ENCODE measurements around the gene DPYSL3. TPM values are rescaled to one million over a fixed set of nuclear protein-coding genes. Genes with fewer than 3 reads are reported as not detected.

The DPYSL3 gene
- total RNA-seq, 8 experiments from 2014 or later: 131 to 708 (median 333) TPM

DNA sequence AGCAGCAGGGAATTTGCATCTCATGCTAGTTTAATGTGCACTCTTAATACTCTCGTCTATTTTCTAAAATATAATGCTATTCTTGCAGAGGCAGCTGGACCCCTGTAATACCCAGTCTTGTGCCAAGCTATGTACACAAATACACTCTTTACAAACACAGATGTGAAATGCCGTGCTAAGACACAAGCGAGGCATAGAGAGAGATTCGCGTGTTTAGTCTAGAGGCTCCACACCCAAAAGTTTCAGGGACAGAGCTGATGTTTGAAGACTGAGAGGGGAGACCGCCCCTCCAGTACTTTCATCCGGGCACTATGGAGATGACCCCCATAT lies 1.2 kb downstream of the DPYSL3 start:
- ATAC-seq (replicated peaks in 6 of 8): peak in 2 of 8 experiments; percentile 0 to 3
- no peak overlapping the region for H3K27ac ChIP-seq
- peak overlapping the region; percentile 44 to 59 (median 57) for H3K4me3 ChIP-seq
- in situ Hi-C loops (cut with MboI; ENCODE audit: low pct_unique_long_range_greater_than_20kb in 2 of 9, low sequenced_read_pairs in 9 of 9, unreplicated experiment in 9 of 9): no loop called here
- peaks cover 13 to 21% of the 10 kb centered on the region in 2 donors for H3K4me1 ChIP-seq (replicated peaks in 1 of 2)
- WGBS, 10 experiments: 0 to 20% (median 0%) methylated on average over 1 to 6 of the region's 7 CpGs; no CpG with 5 or more reads in 3 of the 10 experiments

DNA sequence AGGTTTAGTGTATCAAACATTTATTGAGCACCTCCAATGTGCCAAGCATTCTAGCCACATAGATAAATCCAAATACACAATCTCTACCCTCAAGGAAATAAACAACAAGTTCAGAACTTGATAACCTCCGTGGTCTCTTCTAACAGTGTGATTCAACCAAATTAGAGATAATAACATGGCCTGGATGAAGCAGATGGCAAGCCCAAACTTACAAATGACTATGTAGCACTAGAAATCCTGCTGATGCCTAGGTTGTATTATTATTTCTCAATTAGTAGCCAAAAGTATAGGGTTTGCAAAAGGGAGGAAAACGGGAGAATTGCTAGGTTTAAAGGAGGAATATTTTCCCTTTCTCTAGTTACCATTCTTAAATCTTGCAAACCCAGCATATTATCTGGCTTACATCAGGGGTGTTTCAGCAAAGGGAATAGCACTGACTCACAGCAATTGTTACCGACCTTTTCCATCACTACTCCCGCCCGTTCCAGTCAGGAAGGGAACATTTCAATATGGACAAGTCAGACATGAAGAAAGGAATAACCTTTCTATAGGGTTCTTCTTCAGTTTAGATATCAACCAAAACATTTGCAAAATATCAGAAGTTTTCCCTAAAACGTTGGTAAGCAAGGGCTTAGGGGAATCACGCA lies 2.3 kb downstream of the DPYSL3 start:
- 0 to 53% (median 9%) methylated on average over 1 to 7 of the region's 7 CpGs for WGBS, 10 experiments
- in situ Hi-C loops (cut with MboI; ENCODE audit: low pct_unique_long_range_greater_than_20kb in 2 of 9, low sequenced_read_pairs in 9 of 9, unreplicated experiment in 9 of 9): no loop called here
- Histone ChIP-seq H3K4me1 (replicated peaks in 1 of 2) (peaks cover 16 to 22% of the 10 kb centered on the region in 2 donors), H3K4me3 (peak overlapping the region; percentile 44 to 59 (median 57)), H3K27ac (no peak overlapping the region)
- ATAC-seq (replicated peaks in 6 of 8): peak in 2 of 8 experiments; percentile 3 to 6

DNA sequence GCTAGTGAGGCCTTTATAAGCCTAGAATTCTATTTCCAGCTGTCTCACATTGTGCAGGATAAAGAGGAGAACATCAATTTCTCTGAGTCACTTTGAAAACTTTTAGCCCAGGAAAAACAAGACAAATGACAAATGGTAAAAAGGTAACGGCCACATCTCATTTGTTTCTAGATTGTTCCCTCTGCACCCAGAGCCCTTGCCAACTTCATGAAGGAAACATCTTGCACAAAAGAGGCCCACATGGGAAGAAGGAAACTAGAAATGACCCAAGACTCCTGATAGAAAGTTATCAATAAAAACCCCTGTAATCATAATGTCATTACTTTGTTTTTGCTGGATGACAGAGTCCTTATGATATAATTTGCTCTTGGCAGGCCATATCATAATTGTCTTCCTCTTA lies 5.3 kb downstream of the DPYSL3 start:
- ATAC-seq (replicated peaks in 6 of 8): no peak
- Histone ChIP-seq H3K27ac (no peak overlapping the region), H3K4me1 (replicated peaks in 1 of 2) (peaks cover 16 to 19% of the 10 kb centered on the region in 2 donors), H3K4me3 (no peak overlapping the region)
- in situ Hi-C loops (cut with MboI; ENCODE audit: low pct_unique_long_range_greater_than_20kb in 2 of 9, low sequenced_read_pairs in 9 of 9, unreplicated experiment in 9 of 9): no loop called here
- 20 to 90% (median 76%) methylated on average over 1 of the region's 1 CpG; no CpG with 5 or more reads in 2 of the 10 experiments for WGBS, 10 experiments

DNA sequence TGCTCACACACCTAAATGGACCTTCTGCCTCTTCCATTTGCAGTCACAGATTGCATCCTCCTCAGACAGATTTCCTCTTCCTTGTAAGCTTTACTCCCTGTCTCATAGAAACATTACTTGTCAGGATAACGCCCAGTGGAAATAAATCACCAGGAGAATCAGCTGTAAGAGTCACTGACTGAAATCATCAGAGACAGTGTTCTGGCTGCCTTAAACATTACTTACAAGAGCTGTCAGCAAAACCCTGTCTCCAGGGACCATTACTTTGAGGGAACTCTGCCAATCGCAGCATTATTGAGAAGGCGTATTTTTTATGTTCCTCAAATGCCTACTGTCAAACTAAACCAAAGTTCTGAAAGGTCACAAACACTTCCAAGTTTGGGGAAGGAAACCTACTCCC lies 5.9 kb downstream of the DPYSL3 start:
- 0 to 90% (median 57%) methylated on average over 1 to 3 of the region's 3 CpGs; no CpG with 5 or more reads in 2 of the 10 experiments for WGBS, 10 experiments
- ATAC-seq (replicated peaks in 6 of 8): peak; percentile 28 to 93 (median 76)
- in situ Hi-C loops (cut with MboI; ENCODE audit: low pct_unique_long_range_greater_than_20kb in 2 of 9, low sequenced_read_pairs in 9 of 9, unreplicated experiment in 9 of 9): no loop called here
- H3K27ac ChIP-seq: no peak overlapping the region
- H3K4me1 ChIP-seq (replicated peaks in 1 of 2): peaks cover 16 to 19% of the 10 kb centered on the region in 2 donors
- no peak overlapping the region for H3K4me3 ChIP-seq

DNA sequence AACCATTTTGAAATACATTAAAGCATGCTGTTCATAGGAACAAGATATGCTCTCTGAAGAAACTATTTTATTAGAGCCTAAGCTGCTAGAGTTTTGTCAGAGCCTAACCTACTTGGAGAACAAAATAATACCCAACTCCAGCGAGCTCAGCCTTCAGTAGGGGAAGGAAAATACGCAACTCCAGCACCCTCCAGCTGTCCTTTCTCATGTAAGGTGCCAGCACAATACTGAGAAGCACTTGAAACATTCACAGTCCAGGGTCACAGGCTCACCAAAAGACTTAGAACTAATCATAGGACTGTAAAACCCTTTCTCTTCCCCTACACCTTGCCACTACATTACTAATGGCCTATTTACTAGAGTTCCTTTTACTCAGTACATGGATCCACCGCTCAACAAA lies 18.9 kb downstream of the DPYSL3 start:
- 50 to 100% (median 87%) methylated on average over 1 to 3 of the region's 3 CpGs; no CpG with 5 or more reads in 2 of the 10 experiments for WGBS, 10 experiments
- H3K4me3 ChIP-seq: no peak overlapping the region
- in situ Hi-C loops (cut with MboI; ENCODE audit: low pct_unique_long_range_greater_than_20kb in 2 of 9, low sequenced_read_pairs in 9 of 9, unreplicated experiment in 9 of 9): no loop called here
- peak in 1 of 8 experiments; percentile 24 for ATAC-seq (replicated peaks in 6 of 8)
- H3K27ac ChIP-seq: no peak overlapping the region
- H3K4me1 ChIP-seq (replicated peaks in 1 of 2): no peaks in the 10 kb centered on the region

DNA sequence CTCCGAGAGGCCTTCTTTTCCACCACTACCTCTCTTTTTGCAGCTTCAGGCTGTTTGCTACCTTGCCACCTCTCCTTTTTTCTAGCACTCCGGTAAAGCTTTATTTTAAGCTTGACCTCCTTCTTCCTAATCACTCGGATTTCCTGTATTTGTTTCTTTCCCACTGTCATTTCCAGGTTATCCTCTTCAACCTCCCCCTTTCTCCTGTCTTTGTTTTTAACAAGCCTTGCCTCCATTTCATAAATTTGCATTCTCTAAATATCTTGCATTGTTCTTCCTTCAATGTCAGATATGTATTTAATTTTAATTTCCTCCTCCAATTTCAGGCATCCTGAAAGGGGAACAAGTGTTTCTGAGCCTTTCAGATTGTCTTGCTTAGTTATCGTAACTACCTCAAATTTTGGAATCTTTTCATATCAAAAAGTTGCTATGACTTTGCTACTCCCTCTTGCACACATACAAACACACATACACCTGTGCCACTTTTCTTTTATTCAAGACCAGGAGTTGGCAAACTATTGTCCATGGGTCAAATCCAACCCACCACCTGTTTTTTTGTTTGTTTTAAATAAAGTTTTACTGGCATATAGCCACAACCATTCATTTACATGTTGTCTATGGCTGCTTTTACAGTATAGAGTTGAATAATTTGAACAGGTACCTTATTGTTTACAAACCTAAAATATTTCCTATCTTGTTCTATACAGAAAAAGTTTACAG lies 22.7 kb downstream of the DPYSL3 start:
- in situ Hi-C loops (cut with MboI; ENCODE audit: low pct_unique_long_range_greater_than_20kb in 2 of 9, low sequenced_read_pairs in 9 of 9, unreplicated experiment in 9 of 9): no loop called here
- WGBS, 10 experiments: 60 to 95% (median 87%) methylated on average over 1 to 4 of the region's 4 CpGs
- no peak overlapping the region for H3K27ac ChIP-seq
- no peak overlapping the region for H3K4me3 ChIP-seq
- peaks cover 20 to 23% of the 10 kb centered on the region in 2 donors for H3K4me1 ChIP-seq (replicated peaks in 1 of 2)
- no peak for ATAC-seq (replicated peaks in 6 of 8)

DNA sequence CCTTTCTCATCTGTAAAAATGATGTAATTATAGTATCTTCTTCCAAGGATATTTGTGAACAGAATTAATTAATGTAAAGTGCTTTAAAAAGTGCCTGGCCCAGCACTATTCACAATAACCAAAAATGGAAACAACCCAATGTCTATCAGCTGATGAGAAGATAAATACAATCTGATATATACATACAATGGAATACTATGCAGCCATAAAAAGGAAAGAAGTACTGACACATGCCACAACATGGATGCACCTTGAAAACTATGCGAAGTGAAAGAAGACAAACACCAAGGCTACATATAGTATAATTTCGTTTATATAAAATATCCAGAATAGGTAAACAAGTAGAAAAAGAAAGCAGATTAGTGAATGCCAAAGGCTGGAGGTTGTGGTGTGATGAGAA lies 24.1 kb downstream of the DPYSL3 start:
- 63 to 100% (median 93%) methylated on average over 1 to 2 of the region's 2 CpGs; no CpG with 5 or more reads in 1 of the 10 experiments for WGBS, 10 experiments
- in situ Hi-C loops (cut with MboI; ENCODE audit: low pct_unique_long_range_greater_than_20kb in 2 of 9, low sequenced_read_pairs in 9 of 9, unreplicated experiment in 9 of 9): no loop called here
- Histone ChIP-seq H3K27ac (no peak overlapping the region), H3K4me1 (replicated peaks in 1 of 2) (peaks cover 20 to 32% of the 10 kb centered on the region in 2 donors), H3K4me3 (no peak overlapping the region)
- no peak for ATAC-seq (replicated peaks in 6 of 8)

DNA sequence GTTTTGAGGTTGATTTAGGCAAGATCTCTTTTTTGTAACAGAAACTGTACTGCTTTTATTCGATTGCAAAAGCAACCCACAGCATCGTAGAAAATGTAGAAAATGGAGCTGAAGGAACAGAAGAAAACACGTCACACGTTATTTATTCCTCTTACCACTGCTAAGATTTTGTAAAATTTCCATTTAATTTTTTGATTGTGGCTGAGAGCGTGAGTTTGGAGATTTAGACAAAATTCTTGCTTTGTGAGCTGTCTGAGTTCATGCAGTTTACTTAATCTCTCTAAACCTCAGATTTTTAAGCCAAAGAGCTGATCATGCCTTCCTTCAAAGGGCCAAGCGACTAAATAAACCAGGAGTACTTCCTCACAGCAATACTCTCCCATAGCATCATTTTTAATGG lies 24.8 kb downstream of the DPYSL3 start:
- WGBS, 10 experiments: 14 to 95% (median 86%) methylated on average over 4 to 6 of the region's 6 CpGs
- Histone ChIP-seq H3K4me1 (replicated peaks in 1 of 2) (peaks cover 22 to 33% of the 10 kb centered on the region in 2 donors), H3K27ac (peak overlapping the region in 1 of 2 donors; percentile 75), H3K4me3 (no peak overlapping the region)
- in situ Hi-C loops (cut with MboI; ENCODE audit: low pct_unique_long_range_greater_than_20kb in 2 of 9, low sequenced_read_pairs in 9 of 9, unreplicated experiment in 9 of 9): no loop called here
- peak in 1 of 8 experiments; percentile 0 for ATAC-seq (replicated peaks in 6 of 8)

DNA sequence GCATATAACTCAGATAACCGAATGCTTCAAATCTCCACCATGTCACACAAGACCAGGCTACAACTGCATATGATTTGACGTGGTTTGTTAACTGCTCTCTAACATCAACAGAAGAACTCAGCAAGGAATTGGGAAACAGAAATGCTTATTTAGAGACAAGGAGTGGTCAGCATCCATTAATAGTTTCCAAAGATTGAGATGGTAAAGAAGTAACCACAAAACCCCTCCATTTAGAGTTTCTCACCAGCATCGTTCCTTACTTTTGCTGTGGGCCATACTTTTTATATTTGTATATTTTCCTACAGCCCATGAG lies 25.2 kb downstream of the DPYSL3 start:
- ATAC-seq (replicated peaks in 6 of 8): no peak
- H3K4me3 ChIP-seq: no peak overlapping the region
- H3K27ac ChIP-seq: peak overlapping the region; percentile 2 to 75
- in situ Hi-C loops (cut with MboI; ENCODE audit: low pct_unique_long_range_greater_than_20kb in 2 of 9, low sequenced_read_pairs in 9 of 9, unreplicated experiment in 9 of 9): no loop called here
- peaks cover 26 to 36% of the 10 kb centered on the region in 2 donors for H3K4me1 ChIP-seq (replicated peaks in 1 of 2)
- 0 to 100% (median 92%) methylated on average over 1 to 3 of the region's 3 CpGs; no CpG with 5 or more reads in 1 of the 10 experiments for WGBS, 10 experiments

DNA sequence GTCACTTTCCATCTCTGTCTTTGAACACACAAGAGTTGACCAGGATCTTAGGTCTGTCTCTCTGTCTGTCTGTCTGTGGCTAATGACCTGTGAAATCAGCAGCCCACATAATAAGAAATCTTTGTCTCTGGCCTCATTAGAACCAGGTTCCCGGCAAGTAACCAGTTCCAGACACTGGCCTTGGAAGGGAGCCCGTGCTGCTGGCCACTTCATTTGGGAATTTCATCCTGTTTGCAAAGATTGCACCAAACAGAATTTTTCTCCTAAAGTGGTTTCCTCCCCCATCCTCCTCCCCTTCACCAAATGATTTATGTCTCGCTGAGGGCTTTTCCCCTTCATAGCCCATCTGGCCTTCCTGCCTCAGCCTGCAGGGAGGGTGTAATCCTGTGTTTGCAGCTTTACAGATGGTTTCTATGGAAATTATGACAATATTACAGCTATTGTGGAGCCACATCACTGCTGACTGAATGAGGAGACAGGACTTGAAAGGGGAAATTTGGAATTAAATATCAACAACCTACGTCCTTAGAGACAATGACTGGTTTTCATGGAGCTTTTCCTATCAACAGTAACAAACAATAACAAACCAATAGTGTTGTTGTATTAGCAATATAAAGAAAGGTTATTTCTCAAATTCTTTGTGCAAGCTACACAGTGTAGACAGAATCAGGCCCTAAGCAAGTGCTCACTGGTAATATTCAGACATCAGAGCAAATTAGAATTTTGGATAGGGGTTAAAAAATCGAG lies 25.7 kb downstream of the DPYSL3 start:
- H3K27ac ChIP-seq: peak overlapping the region; percentile 2 to 75
- peaks cover 31 to 42% of the 10 kb centered on the region in 2 donors for H3K4me1 ChIP-seq (replicated peaks in 1 of 2)
- no peak overlapping the region for H3K4me3 ChIP-seq
- peak; percentile 72 to 92 (median 82) for ATAC-seq (replicated peaks in 6 of 8)
- in situ Hi-C loops (cut with MboI; ENCODE audit: low pct_unique_long_range_greater_than_20kb in 2 of 9, low sequenced_read_pairs in 9 of 9, unreplicated experiment in 9 of 9): no loop called here
- 0 to 46% (median 14%) methylated on average over 2 to 5 of the region's 5 CpGs for WGBS, 10 experiments

DNA sequence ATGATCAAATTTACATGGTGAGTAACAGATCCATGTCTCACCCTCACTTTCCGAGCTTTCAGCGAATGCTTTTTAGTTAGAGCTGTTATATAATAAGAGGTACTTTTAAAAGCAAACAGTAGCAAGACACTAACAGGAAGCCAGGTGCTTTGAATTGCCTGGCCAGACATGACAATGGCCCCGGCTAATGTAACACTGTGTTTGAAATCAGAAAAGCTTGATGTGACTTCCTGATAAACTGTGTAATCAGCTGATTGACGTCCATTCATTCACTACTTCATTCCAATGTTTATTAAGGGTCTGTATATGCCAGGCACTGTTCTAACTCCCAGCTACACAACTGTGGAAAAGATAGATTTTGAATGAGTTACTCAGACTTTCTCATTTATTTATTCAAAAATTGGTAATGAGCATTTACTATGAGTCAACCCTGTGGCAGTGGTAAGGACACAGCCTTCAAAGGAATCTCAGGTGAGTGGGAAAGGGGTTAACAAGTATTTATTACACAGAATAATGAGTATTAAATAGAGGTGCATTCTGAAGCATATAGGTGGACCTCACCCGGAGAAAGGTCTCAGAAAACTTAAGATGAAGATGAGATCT lies 26.6 kb downstream of the DPYSL3 start:
- in situ Hi-C loops (cut with MboI; ENCODE audit: low pct_unique_long_range_greater_than_20kb in 2 of 9, low sequenced_read_pairs in 9 of 9, unreplicated experiment in 9 of 9): no loop called here
- 29 to 100% (median 90%) methylated on average over 2 to 5 of the region's 5 CpGs for WGBS, 10 experiments
- H3K4me3 ChIP-seq: no peak overlapping the region
- no peak overlapping the region for H3K27ac ChIP-seq
- ATAC-seq (replicated peaks in 6 of 8): peak in 1 of 8 experiments; percentile 2
- peaks cover 32 to 45% of the 10 kb centered on the region in 2 donors for H3K4me1 ChIP-seq (replicated peaks in 1 of 2)

DNA sequence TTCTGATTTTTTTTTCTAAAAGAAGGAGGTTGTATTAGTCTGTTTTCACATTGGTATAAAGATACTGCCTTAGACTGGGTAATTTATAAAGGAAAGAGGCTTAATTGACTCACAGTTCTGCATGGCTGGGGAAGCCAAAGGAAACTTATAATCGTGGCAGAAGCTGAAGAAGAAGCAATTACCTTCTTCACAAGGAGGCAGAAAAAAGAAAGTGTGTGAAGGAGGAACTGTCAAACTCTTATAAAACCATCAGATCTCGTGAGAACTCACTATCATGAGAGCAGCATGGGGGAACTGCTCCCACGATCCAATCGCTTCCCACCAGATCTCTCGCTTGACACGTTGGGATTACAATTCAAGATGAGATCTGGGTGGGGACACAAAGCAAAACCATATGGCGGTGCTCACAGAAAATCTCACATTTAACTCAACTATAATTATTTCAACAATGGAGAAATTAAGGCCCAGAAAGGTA lies 27.1 kb downstream of the DPYSL3 start:
- Histone ChIP-seq H3K4me1 (replicated peaks in 1 of 2) (peaks cover 32 to 45% of the 10 kb centered on the region in 2 donors), H3K27ac (no peak overlapping the region), H3K4me3 (no peak overlapping the region)
- ATAC-seq (replicated peaks in 6 of 8): no peak
- 37 to 92% (median 76%) methylated on average over 1 to 7 of the region's 7 CpGs for whole genome bisulfite sequencing, 10 experiments
- in situ Hi-C loops (cut with MboI; ENCODE audit: low pct_unique_long_range_greater_than_20kb in 2 of 9, low sequenced_read_pairs in 9 of 9, unreplicated experiment in 9 of 9): no loop called here

Measured in motor neuron (in vitro differentiated cells).